PFSK-1 (cell line): Measurements from ENCODE around the gene C10orf71.

ENCODE experiments used
- POLR2AphosphoS5 ChIP-seq: IDR thresholded peaks from 2 replicates; pipeline ENCODE4 v1.6.1; 2012; ENCODE audit warnings: low read depth, mild to moderate bottlenecking, control low read depth, low read length, moderate library complexity
- SIN3A ChIP-seq: IDR thresholded peaks from 2 replicates; pipeline ENCODE4 v1.6.1; 2012; ENCODE audit warnings: mild to moderate bottlenecking, low read length, moderate library complexity, borderline replicate concordance; ENCODE audit not compliant: insufficient read depth
- TAF1 ChIP-seq: IDR thresholded peaks from 2 replicates; pipeline ENCODE4 v1.6.1; 2012; ENCODE audit warnings: low read length, control low read depth, borderline replicate concordance; ENCODE audit not compliant: insufficient read depth

DNA sequence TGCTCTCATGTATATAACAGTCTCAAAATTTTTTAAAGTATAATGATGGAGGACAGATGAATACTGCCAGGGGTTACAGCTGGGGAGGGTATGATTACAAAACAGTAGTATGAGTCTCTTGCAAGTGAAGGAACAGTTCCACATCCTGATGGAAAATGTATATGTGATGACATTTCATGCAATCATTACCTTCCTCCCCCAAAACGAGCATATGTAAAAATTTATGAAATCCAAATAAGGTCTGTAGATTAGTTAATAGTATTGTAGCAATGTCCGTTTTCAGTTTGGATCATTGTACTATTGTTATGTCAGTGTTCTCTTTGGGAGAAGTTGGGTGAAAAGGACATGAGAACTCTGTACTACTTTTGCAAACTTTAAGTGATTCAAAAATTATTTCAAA lies 58.9 kb downstream of the C10orf71 start:
- TF ChIP-seq TAF1 (no peak), POLR2AphosphoS5 (no peak), SIN3A (no peak)
